GM18873 (cell line): ENCODE measurements around the gene KIAA1210.
"Not testable (repeated sequence)": the region's sequence is repeated elsewhere in the genome, so short reads cannot be mapped to it uniquely, and the experiment has no call there.

ENCODE experiments used
- ATAC-seq: cut with Tn5 transposase; IDR thresholded peaks from one replicate; pipeline ENCODE4 v1.9.1; 2021; ENCODE audit warnings: mild to moderate bottlenecking, moderate library complexity, moderate number of reproducible peaks; ENCODE audit not compliant: unreplicated experiment, low FRiP score

KIAA1210 gene

GRCh38 chrX:119041175-119041574 is 86.4 kb downstream of the KIAA1210 start:
- no peak for ATAC-seq

GRCh38 chrX:119040432-119040831 is 87.2 kb downstream of the KIAA1210 start:
- no peak for ATAC-seq

- ATAC-seq = no peak
Observed at GRCh38 chrX:119036107-119037029, 91.2 kb downstream of the KIAA1210 start.

GRCh38 chrX:119030990-119031389 is 96.6 kb downstream of the KIAA1210 start:
- ATAC-seq = no peak

- not testable (repeated sequence) for ATAC-seq
Observed at GRCh38 chrX:119029656-119030055, 98.0 kb downstream of the KIAA1210 start.

- no peak for ATAC-seq
Observed at GRCh38 chrX:119028733-119029330, 98.8 kb downstream of the KIAA1210 start.
